Measurements from ENCODE around the gene ICOSLG. TPM values are rescaled to one million over a fixed set of nuclear protein-coding genes. Genes with fewer than 3 reads are reported as not detected.
"Not testable (repeated sequence)": the region's sequence is repeated elsewhere in the genome, so short reads cannot be mapped to it uniquely, and the experiment has no call there.

The ICOSLG gene
- total and polyA plus RNA-seq, 2 of the 4 experiments (the other 2 are of a cell fraction) = under 0.01 to 0.09 TPM

DNA sequence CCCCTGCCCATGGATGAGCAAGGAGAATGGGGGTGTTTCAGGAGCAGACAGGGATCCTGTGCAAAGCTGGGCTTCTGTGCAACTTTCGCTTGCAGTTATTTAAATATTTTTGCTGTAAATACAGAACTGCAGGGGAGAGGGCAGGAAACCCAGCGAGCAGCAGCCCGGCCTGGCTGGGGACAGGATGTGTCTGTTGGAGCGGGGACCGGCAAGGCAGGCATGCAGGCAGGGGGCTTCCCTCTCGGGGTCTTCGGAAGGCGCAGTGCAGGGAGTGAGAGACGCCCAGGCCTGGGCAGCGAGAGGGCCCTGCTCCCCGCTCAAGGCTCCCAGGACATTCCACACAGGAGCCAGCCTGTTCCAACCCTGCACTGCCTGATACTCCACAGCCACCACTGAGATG, 43.2 kb upstream of the ICOSLG start:
- H4K20me1 ChIP-seq (ENCODE audit: insufficient read depth, low read length) = no peaks in the 10 kb centered on the region
- no peak for TF ChIP-seq MAZ (IDR thresholded peaks at IDR 0.05; ENCODE audit: borderline replicate concordance, low read depth, low read length)
- TF ChIP-seq, protein P1, sequence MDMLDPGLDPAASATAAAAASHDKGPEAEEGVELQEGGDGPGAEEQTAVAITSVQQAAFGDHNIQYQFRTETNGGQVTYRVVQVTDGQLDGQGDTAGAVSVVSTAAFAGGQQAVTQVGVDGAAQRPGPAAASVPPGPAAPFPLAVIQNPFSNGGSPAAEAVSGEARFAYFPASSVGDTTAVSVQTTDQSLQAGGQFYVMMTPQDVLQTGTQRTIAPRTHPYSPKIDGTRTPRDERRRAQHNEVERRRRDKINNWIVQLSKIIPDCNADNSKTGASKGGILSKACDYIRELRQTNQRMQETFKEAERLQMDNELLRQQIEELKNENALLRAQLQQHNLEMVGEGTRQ (IDR thresholded peaks at IDR 0.05; ENCODE audit: low read depth, low read length) = no peak
- no peak for TF ChIP-seq CEBPB (IDR thresholded peaks at IDR 0.05; ENCODE audit: low read depth, low read length)
- TF ChIP-seq, protein P2, sequence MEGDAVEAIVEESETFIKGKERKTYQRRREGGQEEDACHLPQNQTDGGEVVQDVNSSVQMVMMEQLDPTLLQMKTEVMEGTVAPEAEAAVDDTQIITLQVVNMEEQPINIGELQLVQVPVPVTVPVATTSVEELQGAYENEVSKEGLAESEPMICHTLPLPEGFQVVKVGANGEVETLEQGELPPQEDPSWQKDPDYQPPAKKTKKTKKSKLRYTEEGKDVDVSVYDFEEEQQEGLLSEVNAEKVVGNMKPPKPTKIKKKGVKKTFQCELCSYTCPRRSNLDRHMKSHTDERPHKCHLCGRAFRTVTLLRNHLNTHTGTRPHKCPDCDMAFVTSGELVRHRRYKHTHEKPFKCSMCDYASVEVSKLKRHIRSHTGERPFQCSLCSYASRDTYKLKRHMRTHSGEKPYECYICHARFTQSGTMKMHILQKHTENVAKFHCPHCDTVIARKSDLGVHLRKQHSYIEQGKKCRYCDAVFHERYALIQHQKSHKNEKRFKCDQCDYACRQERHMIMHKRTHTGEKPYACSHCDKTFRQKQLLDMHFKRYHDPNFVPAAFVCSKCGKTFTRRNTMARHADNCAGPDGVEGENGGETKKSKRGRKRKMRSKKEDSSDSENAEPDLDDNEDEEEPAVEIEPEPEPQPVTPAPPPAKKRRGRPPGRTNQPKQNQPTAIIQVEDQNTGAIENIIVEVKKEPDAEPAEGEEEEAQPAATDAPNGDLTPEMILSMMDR (conservative IDR thresholded peaks at IDR 0.05; ENCODE audit: low read depth, low read length) = no peak
- TF ChIP-seq MAFK (IDR thresholded peaks at IDR 0.05; ENCODE audit: low read depth, low read length) = no peak
- no peak for TF ChIP-seq NFE2L2 (IDR thresholded peaks at IDR 0.05; ENCODE audit: low read depth, low read length)
- H3K27me3 ChIP-seq (ENCODE audit: control insufficient read depth, insufficient read depth, low read length) = peaks cover 36% of the 10 kb centered on the region
- no peaks in the 10 kb centered on the region for H3K9me3 ChIP-seq (ENCODE audit: control insufficient read depth, insufficient read depth, low read length)
- in situ Hi-C loops (cut with MboI; ENCODE audit: low sequenced_read_pairs) = no loop called here
- H3K56ac ChIP-seq (ENCODE audit: extremely low read depth, insufficient read depth, low read length) = no peak overlapping the region
- no peaks in the 10 kb centered on the region for H3K9me1 ChIP-seq (ENCODE audit: insufficient read depth, low read length)
- ATAC-seq (ENCODE audit: low read depth) (no peak), DNase-seq (no peak)
- no peak overlapping the region for H2BK15ac ChIP-seq (ENCODE audit: low read depth, low read length)
- no TSS peak for BruUV-seq (replicated peaks)
- no peak overlapping the region for H3K14ac ChIP-seq (replicated peaks; ENCODE audit: low read depth, low read length)
- no peak overlapping the region for H2BK20ac ChIP-seq (ENCODE audit: low read depth, low read length)
- no peaks in the 10 kb centered on the region for H3K36me3 ChIP-seq (ENCODE audit: control insufficient read depth, insufficient read depth, low read length)
- peaks cover 4% of the 10 kb centered on the region; the same call in 1 of the 2 replicates for H3K4me1 ChIP-seq (ENCODE audit: control insufficient read depth, insufficient read depth, low read length)
- H4K91ac ChIP-seq (ENCODE audit: insufficient read depth, low read depth, low read length) = no peak overlapping the region
- WGBS, 2 experiments (ENCODE audit: extremely low coverage in 2 of 2, insufficient read length in 1 of 2) = 50% methylated on average over 4 of the region's 11 CpGs; no CpG with 5 or more reads in 1 of the 2 experiments
- H3K18ac ChIP-seq (ENCODE audit: low read depth, low read length) = no peak overlapping the region
- no peak overlapping the region for H3K4me2 ChIP-seq (ENCODE audit: low read depth, low read length)
- H4K8ac ChIP-seq (ENCODE audit: low read depth in 2 of 2, low read length in 2 of 2) = no peak overlapping the region
- H3K9ac ChIP-seq (ENCODE audit: low read depth, low read length) = no peak overlapping the region
- no peak overlapping the region for H2AK5ac ChIP-seq (ENCODE audit: low read depth, low read length)
- H2AK9ac ChIP-seq (replicated peaks; ENCODE audit: low read depth, low read length, poor library complexity) = no peak overlapping the region
- no peaks in the 10 kb centered on the region for H3K79me1 ChIP-seq (ENCODE audit: low read depth in 1 of 2, low read length in 2 of 2)
- ChIA-PET POLR2A (ENCODE audit: unreplicated experiment) (no interaction called here), CTCF (no interaction called here)
- dilution Hi-C loops (cut with HindIII; ENCODE audit: low sequenced_read_pairs, unreplicated experiment) = no loop called here
- no peak overlapping the region for H2BK5ac ChIP-seq (ENCODE audit: low read depth, low read length, poor library complexity, severe bottlenecking)
- H3K27ac ChIP-seq (ENCODE audit: insufficient read depth, low read length) = no peak overlapping the region
- no peak overlapping the region for H3K4ac ChIP-seq (ENCODE audit: low read depth, low read length)
- H4K5ac ChIP-seq (ENCODE audit: low read depth, low read length) = no peak overlapping the region
- no peak overlapping the region for H3K23ac ChIP-seq (ENCODE audit: low read depth, low read length)
- intact Hi-C loops (cut with micrococcal nuclease) = no loop called here
- no peak overlapping the region for H2AFZ ChIP-seq (replicated peaks; ENCODE audit: low read length, poor library complexity)
- no peak overlapping the region for H2BK120ac ChIP-seq (ENCODE audit: low read depth, low read length)
- H3K4me3 ChIP-seq (ENCODE audit: insufficient read depth, low read depth, low read length) = no peak overlapping the region

DNA sequence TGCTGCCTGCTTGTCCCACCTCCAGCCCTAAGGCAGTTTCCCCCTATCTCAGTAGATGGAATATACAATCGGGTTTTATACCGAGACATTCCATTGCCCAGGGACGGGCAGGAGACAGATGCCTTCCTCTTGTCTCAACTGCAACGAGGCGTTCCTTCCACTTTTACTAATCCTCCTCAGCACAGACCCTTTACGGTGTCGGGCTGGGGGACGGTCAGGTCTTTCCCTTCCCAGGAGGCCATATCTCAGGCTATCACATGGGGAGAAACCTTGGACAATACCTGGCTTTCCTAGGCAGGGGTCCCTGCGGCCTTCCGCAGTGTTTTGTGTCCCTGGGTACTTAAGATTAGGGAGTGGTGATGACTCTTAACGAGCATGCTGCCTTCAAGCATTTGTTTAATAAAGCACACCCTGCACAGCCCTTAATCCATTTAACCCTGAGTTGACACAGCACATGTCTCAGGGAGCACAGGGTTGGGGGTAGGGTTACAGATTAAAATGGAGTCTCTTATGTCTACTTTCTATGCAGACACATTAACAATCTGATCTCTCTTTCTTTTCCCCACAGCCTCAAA, 42.6 kb upstream of the ICOSLG start:
- H3K27me3 ChIP-seq (ENCODE audit: control insufficient read depth, insufficient read depth, low read length) = peaks cover 32% of the 10 kb centered on the region
- H2BK15ac ChIP-seq (ENCODE audit: low read depth, low read length); H4K91ac ChIP-seq (ENCODE audit: insufficient read depth, low read depth, low read length); H4K20me1 ChIP-seq (ENCODE audit: insufficient read depth, low read length); H3K27ac ChIP-seq (ENCODE audit: insufficient read depth, low read length); DNase-seq; H3K36me3 ChIP-seq (ENCODE audit: control insufficient read depth, insufficient read depth, low read length); CTCF ChIA-PET; H3K14ac ChIP-seq (replicated peaks; ENCODE audit: low read depth, low read length); H2AK9ac ChIP-seq (replicated peaks; ENCODE audit: low read depth, low read length, poor library complexity); H3K23ac ChIP-seq (ENCODE audit: low read depth, low read length); H3K4me1 ChIP-seq (ENCODE audit: control insufficient read depth, insufficient read depth, low read length); H3K79me1 ChIP-seq (ENCODE audit: low read depth in 1 of 2, low read length in 2 of 2); H2AFZ ChIP-seq (replicated peaks; ENCODE audit: low read length, poor library complexity); dilution Hi-C loops (cut with HindIII; ENCODE audit: low sequenced_read_pairs, unreplicated experiment); H3K9me3 ChIP-seq (ENCODE audit: control insufficient read depth, insufficient read depth, low read length); H3K4ac ChIP-seq (ENCODE audit: low read depth, low read length); POLR2A ChIA-PET (ENCODE audit: unreplicated experiment); H2BK5ac ChIP-seq (ENCODE audit: low read depth, low read length, poor library complexity, severe bottlenecking); H3K4me2 ChIP-seq (ENCODE audit: low read depth, low read length); H2BK20ac ChIP-seq (ENCODE audit: low read depth, low read length); H2BK120ac ChIP-seq (ENCODE audit: low read depth, low read length); intact Hi-C loops (cut with micrococcal nuclease); H3K56ac ChIP-seq (ENCODE audit: extremely low read depth, insufficient read depth, low read length); H3K9me1 ChIP-seq (ENCODE audit: insufficient read depth, low read length); H3K9ac ChIP-seq (ENCODE audit: low read depth, low read length); H3K18ac ChIP-seq (ENCODE audit: low read depth, low read length); H2AK5ac ChIP-seq (ENCODE audit: low read depth, low read length); ATAC-seq (ENCODE audit: low read depth); H4K8ac ChIP-seq (ENCODE audit: low read depth in 2 of 2, low read length in 2 of 2); in situ Hi-C loops (cut with MboI; ENCODE audit: low sequenced_read_pairs); H4K5ac ChIP-seq (ENCODE audit: low read depth, low read length); BruUV-seq (replicated peaks); H3K4me3 ChIP-seq (ENCODE audit: insufficient read depth, low read depth, low read length): not testable (repeated sequence)
- 0% methylated on average over 1 of the region's 11 CpGs; no CpG with 5 or more reads in 1 of the 2 experiments for WGBS, 2 experiments (ENCODE audit: extremely low coverage in 2 of 2, insufficient read length in 1 of 2)

Data from IMR-90 (cell line).